Fibroblast of skin of abdomen (primary cell): ENCODE measurements around the gene ZFPM1.

Experiments used
- DNase-seq: peaks from one replicate; pipeline ENCODE4 v3.0.0-alpha.2; 2013

ZFPM1 gene

DNA sequence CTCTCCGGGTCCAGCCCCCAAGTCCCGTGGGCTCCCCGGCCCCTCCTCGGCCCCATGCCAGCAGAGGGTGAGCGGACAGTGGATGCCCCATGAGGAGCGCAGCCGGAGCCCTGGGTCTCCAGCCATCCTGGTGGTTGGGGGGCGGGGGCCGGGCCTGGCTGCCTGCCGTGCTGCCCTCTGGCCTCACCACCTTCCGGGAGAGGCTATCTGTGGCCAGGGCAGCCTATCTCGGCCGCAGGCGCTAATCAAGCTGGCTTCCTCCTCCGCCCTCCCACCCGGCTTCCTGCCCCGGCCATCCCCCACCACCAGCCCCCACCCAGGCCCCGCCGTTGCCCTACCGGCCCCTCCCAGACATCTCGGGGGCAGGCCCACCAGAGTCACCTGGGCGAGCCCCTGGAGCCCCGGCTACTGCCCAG is 46.8 kb downstream of the ZFPM1 start:
- no peak for DNase-seq

DNA sequence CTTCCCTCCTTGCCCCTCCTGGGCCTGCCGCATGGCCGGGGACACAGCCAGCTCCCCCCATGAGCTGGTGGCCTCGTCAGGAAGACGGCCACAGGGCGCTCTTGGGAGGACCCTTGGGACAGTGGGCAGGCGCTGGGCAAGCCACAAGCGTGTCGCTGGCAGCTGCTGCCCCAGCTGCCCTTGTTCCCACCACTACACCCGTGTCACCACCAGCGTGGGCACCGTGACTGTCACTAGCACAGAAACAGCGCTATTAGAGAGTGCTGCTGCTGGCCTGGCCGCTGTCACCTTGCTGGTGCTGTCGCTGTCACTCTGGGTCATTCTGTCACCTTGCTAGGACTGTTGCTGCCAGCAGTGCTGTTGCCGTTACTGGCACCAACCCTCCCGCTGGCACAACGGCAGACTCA is 47.2 kb downstream of the ZFPM1 start:
- no peak for DNase-seq

DNA sequence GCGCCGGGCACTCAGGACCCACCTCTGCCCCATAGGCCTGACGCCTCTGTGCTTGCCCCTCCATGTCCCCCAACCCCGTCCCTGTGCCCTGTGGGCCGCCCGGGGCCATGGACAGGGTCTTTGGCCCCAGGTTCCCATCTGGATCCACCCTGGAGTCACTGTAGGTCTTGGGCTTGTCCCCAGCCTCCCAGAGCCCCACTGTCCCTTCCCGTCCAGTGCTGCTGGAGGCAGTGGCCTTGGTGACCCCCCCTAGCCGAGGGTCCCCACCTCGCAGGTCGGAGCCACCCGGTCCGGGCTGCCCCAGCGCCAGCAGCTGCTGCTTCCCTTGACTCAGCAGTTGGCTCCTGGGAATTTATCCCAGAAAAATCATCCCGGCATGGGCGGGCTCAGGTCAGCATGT is 49.3 kb downstream of the ZFPM1 start:
- no peak for DNase-seq

DNA sequence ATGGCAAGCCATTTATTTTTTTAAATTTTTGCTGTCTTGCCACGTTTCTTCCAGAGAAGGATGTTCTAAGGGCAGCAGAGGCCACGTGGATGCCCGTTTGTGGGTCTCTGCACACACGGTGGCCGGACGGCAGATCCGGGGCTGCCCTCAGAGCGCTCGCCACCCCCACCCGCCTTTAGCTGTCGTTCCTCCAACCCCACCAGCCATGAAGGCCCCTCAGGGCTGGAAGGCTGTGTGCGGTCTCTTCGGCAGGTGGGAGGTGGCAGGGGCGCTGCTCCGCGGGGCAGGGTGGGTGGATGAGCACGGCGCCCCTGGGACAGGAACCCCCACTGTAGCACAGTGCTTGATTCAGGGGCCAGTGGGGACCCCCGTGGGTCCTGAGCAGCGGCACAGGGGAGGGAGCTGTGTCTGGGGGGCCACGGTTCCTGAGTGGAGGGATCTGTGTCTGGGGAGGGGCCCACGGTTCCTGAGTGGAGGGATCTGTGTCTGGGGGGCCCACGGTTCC is 49.7 kb downstream of the ZFPM1 start:
- DNase-seq = no peak

DNA sequence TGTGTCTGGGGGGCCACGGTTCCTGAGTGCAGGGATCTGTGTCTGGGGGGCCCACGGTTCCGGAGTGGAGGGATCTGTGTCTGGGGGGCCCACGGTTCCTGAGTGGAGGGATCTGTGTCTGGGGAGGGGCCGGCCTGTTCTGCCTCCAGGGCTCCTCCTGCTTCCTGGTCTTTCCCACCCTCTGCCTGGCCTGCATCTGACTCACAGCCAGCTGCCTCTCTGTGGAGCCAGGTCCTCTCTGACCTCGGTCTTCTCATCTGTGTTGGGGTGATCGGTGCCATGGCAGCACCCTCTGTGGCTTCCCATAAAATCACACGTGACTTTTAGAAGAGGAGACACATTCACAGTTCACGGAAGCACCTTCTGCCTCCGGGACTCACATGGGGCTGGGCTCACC is 50.3 kb downstream of the ZFPM1 start:
- no peak for DNase-seq

DNA sequence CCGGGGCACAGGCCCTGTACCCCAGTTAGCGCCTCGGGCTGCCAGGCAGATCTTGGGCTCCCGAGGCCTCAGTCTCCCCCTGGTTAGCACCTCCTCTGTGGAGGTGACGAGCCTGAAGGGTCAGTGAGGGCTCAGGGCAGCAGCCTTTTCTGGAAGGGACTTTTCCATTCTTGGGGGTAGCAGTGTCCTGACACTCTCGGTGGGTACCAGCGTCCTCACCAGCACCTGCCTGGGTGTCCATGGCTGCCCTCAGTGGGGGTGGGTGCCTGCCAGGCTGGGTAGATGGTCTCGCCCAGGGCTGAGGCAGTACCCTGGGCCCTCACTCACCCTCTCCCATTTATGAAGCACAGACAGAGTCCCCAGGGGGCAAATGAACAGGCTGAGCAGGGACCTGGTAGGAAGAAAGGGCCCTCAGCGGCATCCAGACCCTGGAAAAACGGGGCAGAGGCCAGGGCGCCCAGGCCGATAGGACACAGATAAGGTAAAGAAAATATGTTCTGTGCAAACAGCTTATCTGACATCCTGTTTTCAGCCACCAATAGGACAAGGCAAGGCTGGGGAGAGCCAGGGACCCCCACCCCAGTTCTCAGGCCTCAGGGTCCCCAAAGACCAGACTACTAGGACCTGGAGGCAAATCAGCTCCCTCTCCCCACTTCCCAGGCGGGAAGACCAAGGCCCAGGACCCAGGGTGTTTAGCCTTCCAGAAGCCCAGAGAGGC is 50.9 kb downstream of the ZFPM1 start:
- no peak for DNase-seq

DNA sequence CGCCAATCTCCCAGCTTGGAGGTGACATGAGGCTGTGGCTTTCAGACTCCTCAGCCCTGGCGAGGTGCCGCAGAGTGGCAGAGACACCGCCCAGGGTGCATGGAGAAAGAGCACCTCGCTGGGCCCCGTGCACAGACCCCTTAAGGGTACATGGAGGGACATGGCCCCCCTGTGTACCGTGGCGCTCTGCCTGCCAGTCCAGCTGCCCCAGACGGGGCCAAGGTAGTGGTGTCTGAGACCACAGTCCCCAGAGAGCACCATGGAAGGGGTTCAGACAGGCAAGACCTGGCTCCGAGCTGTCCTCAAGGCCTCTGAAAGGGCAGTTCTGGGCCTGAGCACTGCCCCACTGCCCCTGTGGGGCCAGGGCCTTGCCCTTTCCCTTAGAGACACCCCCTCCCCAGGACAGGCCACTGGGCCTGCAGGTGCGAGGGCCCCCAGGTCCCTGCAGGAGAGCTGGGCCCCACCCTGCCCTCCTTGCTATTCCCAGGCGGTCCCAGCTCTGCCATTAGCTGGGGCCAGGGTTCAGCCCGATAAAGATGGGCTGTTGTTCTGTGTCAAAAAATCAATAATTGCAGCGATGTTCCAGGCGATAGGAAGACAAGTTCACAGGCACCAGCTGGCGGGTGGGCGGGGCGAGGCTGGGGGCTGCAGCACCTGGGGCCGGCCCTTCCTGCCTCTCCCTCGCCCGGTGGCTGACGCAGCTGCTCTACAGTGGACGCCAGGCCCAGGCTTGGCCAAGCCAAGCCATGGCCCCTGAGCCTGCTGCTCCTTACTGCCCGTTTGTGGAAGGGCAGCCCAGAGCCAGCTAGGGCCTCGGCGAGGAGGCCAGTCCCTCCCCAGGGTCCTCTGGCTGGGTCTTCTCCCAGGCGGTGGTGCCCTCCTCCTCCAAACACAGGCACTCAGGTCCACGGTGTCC is 51.7 kb downstream of the ZFPM1 start:
- DNase-seq = no peak

DNA sequence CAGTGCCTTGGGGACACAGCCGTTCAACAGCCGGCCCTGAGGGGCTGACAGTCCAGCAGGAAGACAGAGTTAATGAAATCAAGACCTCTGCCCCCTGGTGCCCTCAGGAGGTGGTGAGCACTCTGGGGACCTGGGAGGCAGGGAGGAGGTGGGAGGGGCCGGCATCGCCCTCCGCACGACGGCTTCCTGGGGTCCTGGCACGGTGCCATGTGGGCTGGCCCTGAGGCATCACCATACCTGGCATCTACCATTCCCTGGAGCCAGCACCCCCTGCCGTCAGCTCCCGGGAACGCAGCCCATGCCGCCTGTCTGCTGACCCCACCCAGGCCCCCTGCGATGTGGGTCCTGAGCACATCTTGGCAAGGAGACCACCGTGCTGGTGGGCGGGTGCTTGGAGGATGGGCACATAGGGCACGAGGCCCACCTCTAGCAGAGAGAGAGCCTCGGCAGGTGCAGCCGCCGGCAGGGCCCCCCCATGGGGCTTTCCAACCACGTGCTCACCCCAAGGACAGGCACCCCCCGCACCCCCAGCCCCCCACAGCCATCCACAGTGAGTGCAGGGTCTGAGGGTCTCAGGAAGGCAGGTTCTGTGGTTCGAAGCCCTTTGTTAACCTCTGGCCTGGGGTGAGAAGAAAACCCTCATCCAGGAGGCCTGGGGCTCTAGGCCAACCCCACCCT is 52.5 kb downstream of the ZFPM1 start:
- DNase-seq = no peak

DNA sequence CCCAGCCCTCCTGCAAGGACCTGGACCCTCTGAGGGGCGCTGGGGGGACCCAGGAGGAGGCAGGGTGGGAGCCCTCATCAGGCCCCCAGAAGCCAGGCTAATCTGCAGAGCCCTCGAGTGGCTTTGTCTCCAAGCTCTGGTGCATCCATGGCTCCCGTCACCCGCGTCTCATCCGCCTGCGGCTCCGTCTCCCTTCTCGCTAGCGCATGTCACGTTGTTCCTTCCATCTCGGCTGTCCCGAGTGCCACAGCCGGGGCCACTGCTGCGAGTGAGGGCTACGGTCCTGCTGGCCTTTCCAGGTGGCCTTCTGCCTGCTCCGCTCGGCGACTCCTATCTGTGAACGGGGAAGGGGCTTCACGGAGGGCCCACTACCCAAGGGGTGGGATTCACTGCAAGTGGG is 53.6 kb downstream of the ZFPM1 start:
- DNase-seq = no peak

DNA sequence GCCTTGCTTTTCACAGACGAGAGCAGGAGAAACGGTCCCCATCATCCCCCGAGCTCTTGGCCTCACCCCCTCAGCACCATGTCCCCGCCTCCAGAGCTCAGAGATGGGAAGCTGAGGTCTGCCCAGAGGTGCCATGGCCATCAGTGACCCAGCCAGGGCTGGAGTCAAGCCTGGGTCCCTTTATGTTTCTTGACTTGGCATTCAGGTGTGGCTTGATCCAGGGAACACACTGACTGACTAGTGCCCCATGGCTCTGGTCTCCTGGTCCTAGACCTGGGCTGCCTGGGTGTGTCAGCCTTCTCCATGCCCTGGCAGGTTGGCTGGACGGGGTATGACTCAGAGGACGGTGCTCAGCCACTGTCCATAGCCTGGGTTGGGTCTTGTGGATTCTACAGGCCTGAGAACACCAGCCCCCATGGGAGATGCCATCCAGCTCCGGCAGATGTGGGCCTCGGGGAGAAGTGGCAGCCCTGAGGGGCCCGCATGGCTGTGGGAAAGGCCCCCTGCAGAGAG is 54.2 kb downstream of the ZFPM1 start:
- DNase-seq = no peak

DNA sequence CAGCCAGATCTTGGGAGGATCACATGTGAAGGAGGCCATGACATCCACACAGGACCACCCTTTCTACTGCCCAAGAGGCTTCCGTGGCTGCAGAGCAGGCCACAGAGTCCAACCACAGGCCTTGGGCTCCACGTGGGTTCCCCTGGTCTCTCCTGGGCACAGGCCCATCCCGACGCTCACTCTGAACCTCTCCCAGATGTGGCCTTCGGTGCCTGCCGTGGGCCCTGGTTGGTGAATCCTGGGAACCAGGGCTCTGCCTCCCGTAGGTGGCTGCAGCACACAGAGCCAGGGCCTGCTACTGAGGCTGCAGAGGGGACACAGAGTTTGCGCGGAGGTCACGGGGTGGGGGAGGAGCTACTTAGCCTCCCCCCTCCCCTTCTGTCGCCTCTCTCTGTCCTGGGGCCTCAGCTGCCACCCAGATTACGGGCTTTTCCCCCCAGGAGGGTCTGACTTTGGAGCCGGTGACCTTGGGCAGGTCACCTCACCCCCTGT is 55.3 kb downstream of the ZFPM1 start:
- no peak for DNase-seq

DNA sequence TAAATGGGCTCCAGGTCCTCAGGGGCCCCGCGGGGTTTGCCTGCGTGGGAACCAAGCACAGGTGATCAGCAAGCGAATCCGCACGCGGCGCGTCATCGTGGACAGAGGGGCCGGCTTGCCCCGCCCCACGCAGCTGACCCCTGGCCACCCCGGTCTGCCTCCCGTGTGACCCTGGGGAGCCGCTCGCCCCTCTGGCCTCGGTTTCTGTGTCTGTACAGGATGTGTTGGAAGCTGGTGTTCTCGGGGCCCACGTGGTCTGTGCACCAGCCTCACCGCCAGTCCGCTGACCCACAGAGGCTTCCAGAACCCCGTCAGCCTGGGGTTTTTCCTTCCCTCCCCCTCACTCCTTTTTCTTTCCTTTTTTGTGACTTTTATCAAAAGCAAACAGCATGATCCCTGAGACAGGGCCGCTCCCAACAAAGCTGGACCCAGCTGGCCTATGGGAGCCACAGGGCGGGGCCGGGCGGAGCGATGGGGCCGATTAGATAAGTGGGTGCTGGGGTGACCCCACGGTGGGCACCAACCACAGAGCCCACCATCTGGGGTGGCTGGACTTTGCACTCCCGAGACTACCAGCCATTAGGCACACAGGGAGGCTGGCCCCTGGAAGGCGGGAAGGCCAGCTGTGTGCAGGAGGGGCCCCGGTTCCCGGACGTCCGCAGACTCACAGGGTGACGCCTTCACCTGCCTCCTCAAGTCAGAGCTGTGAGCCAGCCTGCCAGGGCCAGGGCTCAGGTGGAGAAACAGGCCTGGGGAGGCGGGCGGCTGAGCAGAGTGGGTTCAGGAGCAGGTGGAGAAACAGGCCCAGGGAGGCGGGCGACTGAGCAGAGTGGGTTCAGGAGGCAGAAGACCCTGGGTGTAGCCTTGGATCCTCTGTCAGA is 56.0 kb downstream of the ZFPM1 start:
- no peak for DNase-seq

DNA sequence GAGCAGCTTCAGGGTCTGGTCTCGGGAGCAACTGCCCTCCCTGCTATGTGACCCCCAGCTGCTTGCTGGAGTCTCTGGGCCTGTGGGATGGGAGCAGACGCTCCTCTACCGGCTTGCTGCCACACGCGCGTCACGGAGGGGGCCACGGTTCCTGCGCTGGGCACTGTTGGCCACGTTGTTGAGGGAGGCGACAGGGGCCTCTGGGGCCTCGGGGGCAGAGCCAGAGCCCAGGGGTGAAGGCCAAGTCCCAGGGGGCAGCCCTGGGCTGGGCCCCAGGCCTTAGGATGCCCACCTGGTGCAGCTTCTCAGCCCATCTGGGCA is 56.6 kb downstream of the ZFPM1 start:
- no peak for DNase-seq

DNA sequence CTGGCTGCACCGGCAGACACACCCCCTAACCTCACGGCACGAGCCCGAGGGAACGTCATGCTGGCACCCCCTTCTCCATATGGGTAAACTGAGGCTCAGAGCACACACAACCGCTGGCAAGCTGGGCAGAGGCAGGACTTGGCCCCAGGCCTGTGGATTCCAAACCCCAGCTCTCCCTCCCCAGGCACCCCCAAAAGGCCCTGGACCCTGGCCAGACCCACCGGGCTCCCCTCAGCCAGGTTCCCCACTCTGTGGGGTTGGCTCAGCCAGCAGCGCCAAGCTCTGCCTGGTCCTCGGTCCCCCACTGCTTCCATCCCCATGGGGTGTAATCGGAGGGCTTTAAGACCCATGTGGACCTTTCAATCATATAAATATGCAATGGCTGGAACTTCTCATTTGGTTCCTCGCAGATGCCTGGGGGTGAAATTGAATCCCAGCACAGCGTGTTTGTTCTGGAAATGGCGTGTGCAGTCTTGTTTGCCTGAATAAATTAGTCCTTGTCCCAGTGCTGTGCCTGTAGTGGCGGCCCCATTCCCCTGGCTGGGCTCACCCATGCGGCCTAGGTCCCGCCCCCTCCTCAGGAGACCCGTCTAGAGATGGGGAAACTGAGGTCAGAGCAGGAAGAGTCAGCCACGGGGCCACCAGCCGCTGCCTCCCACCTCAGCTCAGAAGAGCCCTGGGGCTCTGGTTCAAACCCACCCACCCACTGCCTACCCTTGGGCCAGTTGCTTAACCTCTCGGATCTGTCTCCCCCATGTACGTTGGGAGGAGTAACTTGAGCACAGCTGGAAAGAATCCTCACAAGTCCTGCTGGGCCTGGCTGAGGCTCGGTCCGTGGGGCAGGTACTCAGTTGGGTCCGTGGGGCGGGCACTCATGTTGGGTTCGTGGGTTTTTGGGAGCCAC is 57.3 kb downstream of the ZFPM1 start:
- no peak for DNase-seq

DNA sequence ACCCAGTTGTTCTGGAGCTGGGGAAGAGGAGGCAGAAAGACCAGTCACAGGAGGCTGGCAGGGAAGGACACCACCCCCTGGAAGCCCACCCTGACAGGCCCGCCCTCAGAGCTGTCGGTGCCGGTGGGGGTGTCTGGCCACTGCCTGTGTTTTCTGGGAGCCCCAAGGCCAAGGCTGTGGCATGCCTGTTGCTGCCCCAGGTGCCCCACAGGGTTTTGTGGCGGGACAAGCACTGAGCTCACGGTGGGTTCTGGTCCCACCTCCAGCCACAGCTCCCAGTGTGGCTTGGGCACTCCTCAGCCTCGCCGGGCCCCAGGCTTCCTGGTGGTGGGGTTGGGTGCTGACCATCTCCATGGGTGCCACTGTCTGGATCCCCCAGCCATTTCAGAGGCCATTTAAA is 58.0 kb downstream of the ZFPM1 start:
- no peak for DNase-seq

DNA sequence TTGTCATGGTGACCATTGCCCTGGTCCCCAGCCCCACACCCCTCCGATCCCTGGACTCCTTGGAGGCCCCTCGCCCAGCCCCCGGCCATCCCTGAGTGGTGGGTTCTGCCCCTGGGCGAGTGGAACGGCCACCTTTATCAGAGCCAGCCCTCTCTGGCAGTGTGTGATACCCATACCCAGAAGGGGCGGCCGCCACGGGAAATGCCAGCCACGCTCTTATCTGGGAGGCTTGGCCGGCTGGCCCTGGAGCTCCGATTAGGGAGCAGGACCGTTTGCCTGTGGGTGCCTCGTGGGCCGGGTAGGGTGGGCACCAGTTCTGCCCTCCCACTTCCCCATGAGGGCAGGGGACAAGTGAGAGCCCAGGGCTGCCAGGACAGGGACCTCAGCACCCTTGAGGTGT is 58.8 kb downstream of the ZFPM1 start:
- no peak for DNase-seq

DNA sequence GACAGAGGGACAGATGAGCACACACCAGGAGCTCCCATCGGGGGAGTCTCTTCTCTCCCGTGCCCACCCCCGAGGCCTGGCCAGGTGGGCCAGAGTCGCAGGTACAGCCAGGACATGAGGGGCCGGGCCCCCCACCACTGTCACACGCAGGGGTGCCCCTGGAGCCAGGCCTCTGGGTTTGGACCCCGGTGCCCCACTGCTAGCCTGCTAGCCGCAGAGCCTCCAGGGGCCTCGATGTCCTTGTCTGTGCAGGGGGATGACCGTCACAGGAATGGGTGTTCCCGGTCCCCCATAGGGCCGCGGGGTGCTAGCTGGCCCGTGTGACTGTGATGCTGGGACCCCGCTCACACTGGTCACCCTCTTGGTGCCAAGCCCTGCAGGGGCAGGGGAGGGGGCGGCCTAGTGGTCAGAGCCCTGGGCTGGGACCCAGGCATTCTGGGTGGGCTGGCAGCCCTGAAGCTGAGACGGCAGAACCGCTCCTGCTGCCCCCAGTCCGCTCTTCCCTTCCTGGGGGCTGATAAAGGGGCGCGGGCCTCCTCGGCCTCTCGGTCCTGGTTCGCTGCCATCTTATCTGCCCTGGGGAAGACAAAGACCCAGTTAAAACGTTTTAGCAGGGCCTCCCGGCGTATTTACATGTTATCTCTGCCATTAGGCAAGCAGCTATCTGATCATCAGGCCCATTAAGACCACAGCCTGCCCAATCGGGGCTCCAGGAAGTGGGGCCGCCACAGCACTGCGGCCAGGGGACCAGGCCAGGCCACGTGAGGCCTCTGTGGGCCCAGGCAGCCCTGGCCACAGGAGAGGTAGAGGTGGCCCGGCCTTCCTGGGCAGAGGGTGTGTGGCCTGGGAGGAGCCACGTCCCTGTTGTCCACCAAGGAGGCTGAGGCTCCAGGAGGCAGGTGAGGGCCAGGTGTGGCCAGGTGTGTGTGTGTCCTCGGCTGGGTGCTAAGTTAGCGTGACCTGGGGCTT is 59.9 kb downstream of the ZFPM1 start:
- DNase-seq = no peak

DNA sequence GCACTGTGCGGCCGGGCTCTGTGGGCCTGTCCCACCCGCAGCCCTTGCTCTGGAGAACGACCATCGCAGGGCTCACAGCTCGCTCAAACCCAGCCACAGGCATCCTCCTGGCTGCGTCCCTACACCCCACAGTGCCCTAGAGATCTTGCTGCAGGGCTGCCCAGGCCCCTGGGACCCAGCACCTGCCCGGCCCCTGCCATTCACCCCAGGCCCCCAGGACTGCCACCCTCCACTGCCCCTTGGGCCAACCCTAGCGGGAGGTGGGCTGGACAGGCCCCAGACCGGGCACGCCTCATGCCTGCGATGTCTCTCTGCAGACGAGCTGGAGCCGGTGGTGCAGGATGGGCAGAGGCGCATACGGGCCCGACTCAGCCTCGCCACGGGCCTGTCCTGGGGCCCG is 61.0 kb downstream of the ZFPM1 start:
- DNase-seq = no peak

DNA sequence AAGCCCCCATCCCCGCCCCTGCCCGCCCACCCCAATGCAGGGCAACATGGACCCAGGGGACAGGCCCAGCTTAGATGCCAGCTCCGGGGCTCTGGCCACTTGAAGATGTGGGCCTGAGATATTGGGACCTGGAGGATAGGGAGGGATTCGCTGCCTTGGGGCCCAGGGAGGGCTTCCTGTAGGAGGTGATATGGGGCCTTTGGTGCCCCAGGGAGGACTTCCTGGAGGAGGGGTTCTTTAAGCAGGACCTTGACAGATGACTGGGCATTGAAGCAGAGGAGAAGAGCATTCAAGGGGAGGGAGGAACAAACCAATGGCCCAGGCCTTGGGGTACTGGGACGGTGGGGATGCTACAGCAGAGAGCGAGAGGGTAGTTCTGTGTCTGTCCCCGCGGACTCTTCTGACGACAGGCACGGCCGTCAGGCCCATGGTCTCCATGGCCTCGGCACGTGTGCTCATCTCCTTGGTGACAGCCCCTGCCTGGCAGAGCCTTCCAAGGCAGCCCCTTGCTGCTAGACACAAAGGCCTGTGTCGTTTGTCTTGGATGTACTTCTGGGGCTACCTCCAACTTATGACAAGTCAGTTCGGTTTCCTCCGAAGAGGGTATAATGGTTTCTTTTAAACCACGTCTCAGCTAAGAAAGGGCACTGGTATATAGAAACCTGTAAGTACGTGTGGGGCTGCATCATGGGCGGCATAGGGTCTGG is 61.6 kb downstream of the ZFPM1 start:
- no peak for DNase-seq
